ENCODE measurements around the gene TRAPPC14.

The TRAPPC14 gene

GRCh38 chr7:100126931-100127865 lies 31.3 kb downstream of the TRAPPC14 start, which contains the start of gene MBLAC1:
TSS of gene MBLAC1 (plus strand) at chr7:100126967. CDS start at chr7:100127396, 429 bp downstream.
- no peak for TF ChIP-seq CTCF (IDR thresholded peaks at IDR 0.05; ENCODE audit: low read depth, low read length, missing control alignments)
- H3K4me3 ChIP-seq (ENCODE audit: low read depth, low read length) = peak within 1 kb of the TSS; percentile 87
- peak; percentile 89 for DNase-seq (ENCODE audit: low read depth)

GRCh38 chr7:100126239-100126930 lies 32.1 kb downstream of the TRAPPC14 start:
- peak overlapping the region; percentile 87 for H3K4me3 ChIP-seq (ENCODE audit: low read depth, low read length)
- no peak for DNase-seq (ENCODE audit: low read depth)

GRCh38 chr7:100124301-100125230 lies 34.0 kb downstream of the TRAPPC14 start:
- H3K4me3 ChIP-seq (ENCODE audit: low read depth, low read length) = no peak overlapping the region
- no peak for TF ChIP-seq CTCF (IDR thresholded peaks at IDR 0.05; ENCODE audit: low read depth, low read length, missing control alignments)
- no peak for DNase-seq (ENCODE audit: low read depth)

More at GRCh38 chr7:100126239-100126930, 32.1 kb downstream of the TRAPPC14 start:
- TF ChIP-seq CTCF (IDR thresholded peaks at IDR 0.05; ENCODE audit: low read depth, low read length, missing control alignments) = no peak

- no peak for TF ChIP-seq CTCF (IDR thresholded peaks at IDR 0.05; ENCODE audit: low read depth, low read length, missing control alignments)
- no peak for DNase-seq (ENCODE audit: low read depth)
- H3K4me3 ChIP-seq (ENCODE audit: low read depth, low read length) = no peak overlapping the region
Measured at GRCh38 chr7:100122568-100122967, 36.0 kb downstream of the TRAPPC14 start.

GRCh38 chr7:100122067-100122466 lies 36.5 kb downstream of the TRAPPC14 start:
- DNase-seq (ENCODE audit: low read depth) = no peak
- H3K4me3 ChIP-seq (ENCODE audit: low read depth, low read length) = no peak overlapping the region
- TF ChIP-seq CTCF (IDR thresholded peaks at IDR 0.05; ENCODE audit: low read depth, low read length, missing control alignments) = no peak

- DNase-seq (ENCODE audit: low read depth) = no peak
- H3K4me3 ChIP-seq (ENCODE audit: low read depth, low read length) = no peak overlapping the region; the same call in 1 of the 2 replicates
- TF ChIP-seq CTCF (IDR thresholded peaks at IDR 0.05; ENCODE audit: low read depth, low read length, missing control alignments) = no peak
Measured at GRCh38 chr7:100120733-100121036, 37.8 kb downstream of the TRAPPC14 start.
